ENCODE data around the gene S100A7A. TPM values are rescaled to one million over a fixed set of nuclear protein-coding genes. Genes with fewer than 3 reads are reported as not detected.

S100A7A gene
- polyA plus RNA-seq, 1 of the 3 experiments (the other 2 are of a cell fraction) = not detected

DNA sequence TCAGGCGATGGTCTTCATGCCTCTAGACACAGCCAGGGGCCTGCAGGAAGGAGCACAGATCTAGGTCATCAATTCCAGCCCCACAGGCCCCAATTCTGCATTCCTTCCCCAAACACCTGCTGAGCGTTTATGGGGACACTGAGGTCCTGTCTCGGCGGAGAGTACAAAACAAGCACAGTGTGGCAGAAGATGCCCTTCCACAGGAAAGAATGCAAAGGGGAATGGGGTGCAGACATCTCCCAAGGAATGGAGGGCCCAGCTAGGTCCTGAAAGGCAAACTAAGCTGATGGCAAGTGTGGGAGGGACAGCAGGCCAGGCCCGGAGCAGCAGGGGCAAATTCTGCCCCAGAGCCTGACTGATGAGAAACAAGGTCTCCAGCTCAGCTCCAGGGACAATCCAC is 21.9 kb upstream of the S100A7A start:
- Histone ChIP-seq H3K4me3 (ENCODE audit: low read depth in 2 of 2, low read length in 1 of 2) (no peak overlapping the region), H4K20me1 (ENCODE audit: insufficient read depth) (no peaks in the 10 kb centered on the region), H3K4me2 (no peak overlapping the region), H3F3A (replicated peaks; ENCODE audit: insufficient read depth) (no peaks in the 10 kb centered on the region), H3K9me2 (no peaks in the 10 kb centered on the region), H3K36me3 (replicated peaks in 1 of 2; ENCODE audit: control insufficient read depth in 1 of 2, insufficient read depth in 2 of 2, low read length in 1 of 2) (no peaks in the 10 kb centered on the region), H3K4me1 (ENCODE audit: control insufficient read depth in 1 of 2, insufficient read depth in 2 of 2, low read depth in 1 of 2, low read length in 1 of 2) (no peaks in the 10 kb centered on the region), H3K79me2 (ENCODE audit: insufficient read depth) (no peaks in the 10 kb centered on the region), H3K27me3 (ENCODE audit: insufficient read depth) (peaks cover 46% of the 10 kb centered on the region), H3K9me3 (no peaks in the 10 kb centered on the region), H3K27ac (ENCODE audit: low read depth in 2 of 2, low read length in 1 of 2) (no peak overlapping the region), H3K9ac (no peak overlapping the region), H2AFZ (ENCODE audit: low read depth) (no peak overlapping the region)
- ChIA-PET CTCF (no interaction called here), POLR2A (no interaction called here)
- DNase-seq = no peak
- WGBS (ENCODE audit: low lambda C conversion rate) = 20% methylated on average over 5 of the region's 5 CpGs
- no peak for TF ChIP-seq SMC3 (IDR thresholded peaks at IDR 0.05; ENCODE audit: low read depth, low read length)
- TF ChIP-seq FOSL2 (IDR thresholded peaks at IDR 0.05; ENCODE audit: borderline replicate concordance, low read depth) = no peak
- no peak for TF ChIP-seq GABPA (IDR thresholded peaks at IDR 0.05; ENCODE audit: low read depth)
- no peak for TF ChIP-seq NRF1 (IDR thresholded peaks at IDR 0.05; ENCODE audit: low read depth, low read length)
- TF ChIP-seq REST (IDR thresholded peaks at IDR 0.05; ENCODE audit: low read depth, low read length) = no peak
- no peak for TF ChIP-seq NFIC (IDR thresholded peaks at IDR 0.05; ENCODE audit: borderline replicate concordance)

DNA sequence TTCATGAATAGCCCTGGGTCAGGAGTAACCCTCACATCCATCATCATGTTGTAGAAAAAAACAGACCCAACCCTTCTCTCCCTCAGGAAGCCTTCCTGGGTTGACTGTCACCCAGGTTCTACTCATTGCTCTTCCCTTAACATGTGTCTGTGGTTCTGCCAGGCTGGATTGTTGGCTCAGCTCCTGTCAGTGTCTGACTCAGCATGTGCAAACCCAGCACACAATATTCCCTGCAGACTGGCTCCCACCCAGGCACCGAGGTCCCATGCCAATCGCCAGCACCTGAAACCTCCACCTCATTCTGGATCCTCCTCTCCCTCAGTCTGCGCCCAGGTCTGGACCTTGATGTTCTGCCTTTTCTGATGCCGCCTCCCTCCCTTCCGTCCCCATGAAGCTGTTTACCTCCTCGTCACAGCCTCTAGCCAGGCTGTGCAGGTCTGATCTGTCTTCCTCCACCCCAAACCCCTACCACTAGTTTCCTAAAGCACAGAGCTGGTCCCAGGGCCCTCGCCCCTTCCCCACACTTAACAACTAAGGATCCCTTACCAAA is 21.1 kb upstream of the S100A7A start:
- 16% methylated on average over 7 of the region's 7 CpGs for WGBS (ENCODE audit: low lambda C conversion rate)
- Histone ChIP-seq H3K4me1 (ENCODE audit: control insufficient read depth in 1 of 2, insufficient read depth in 2 of 2, low read depth in 1 of 2, low read length in 1 of 2) (no peaks in the 10 kb centered on the region), H3K9ac (no peak overlapping the region), H3K27me3 (ENCODE audit: insufficient read depth) (peaks cover 54% of the 10 kb centered on the region), H3K9me3 (no peaks in the 10 kb centered on the region), H3K4me3 (ENCODE audit: low read depth in 2 of 2, low read length in 1 of 2) (no peak overlapping the region), H2AFZ (ENCODE audit: low read depth) (no peak overlapping the region), H3K9me2 (no peaks in the 10 kb centered on the region), H3F3A (replicated peaks; ENCODE audit: insufficient read depth) (no peaks in the 10 kb centered on the region), H4K20me1 (ENCODE audit: insufficient read depth) (no peaks in the 10 kb centered on the region), H3K27ac (ENCODE audit: low read depth in 2 of 2, low read length in 1 of 2) (no peak overlapping the region), H3K79me2 (ENCODE audit: insufficient read depth) (no peaks in the 10 kb centered on the region), H3K4me2 (no peak overlapping the region), H3K36me3 (replicated peaks in 1 of 2; ENCODE audit: control insufficient read depth in 1 of 2, insufficient read depth in 2 of 2, low read length in 1 of 2) (no peaks in the 10 kb centered on the region)
- DNase-seq = no peak
- ChIA-PET POLR2A (interaction anchor here (0.6 kb wide), 1 partner anchor 460 kb away, joined by 3 read pairs; no protein-coding TSS in a partner anchor), CTCF (interaction anchor here (0.8 to 1.4 kb wide), 3 partner anchors 43 to 100 kb away, joined by 3 to 4 read pairs (median 4); no protein-coding TSS in a partner anchor)
- TF ChIP-seq, protein P1, sequence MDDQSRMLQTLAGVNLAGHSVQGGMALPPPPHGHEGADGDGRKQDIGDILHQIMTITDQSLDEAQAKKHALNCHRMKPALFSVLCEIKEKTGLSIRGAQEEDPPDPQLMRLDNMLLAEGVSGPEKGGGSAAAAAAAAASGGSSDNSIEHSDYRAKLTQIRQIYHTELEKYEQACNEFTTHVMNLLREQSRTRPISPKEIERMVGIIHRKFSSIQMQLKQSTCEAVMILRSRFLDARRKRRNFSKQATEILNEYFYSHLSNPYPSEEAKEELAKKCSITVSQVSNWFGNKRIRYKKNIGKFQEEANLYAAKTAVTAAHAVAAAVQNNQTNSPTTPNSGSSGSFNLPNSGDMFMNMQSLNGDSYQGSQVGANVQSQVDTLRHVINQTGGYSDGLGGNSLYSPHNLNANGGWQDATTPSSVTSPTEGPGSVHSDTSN (IDR thresholded peaks at IDR 0.05) = no peak
- TF ChIP-seq SIN3A (IDR thresholded peaks at IDR 0.05; ENCODE audit: borderline replicate concordance, low read depth, low read length) (no peak), CHD2 (IDR thresholded peaks at IDR 0.05; ENCODE audit: low read length, partially characterized antibody) (no peak), FOXJ3 (CRISPR knock-in tag; IDR thresholded peaks at IDR 0.05) (no peak), RFX5 (IDR thresholded peaks at IDR 0.05; ENCODE audit: low read length) (no peak), ELF1 (IDR thresholded peaks at IDR 0.05) (no peak), TCF12 (IDR thresholded peaks at IDR 0.05) (no peak), EP300 (IDR thresholded peaks at IDR 0.05; ENCODE audit: borderline replicate concordance in 1 of 2, low read depth in 1 of 2, low read length in 1 of 2) (no peak), JUND (IDR thresholded peaks at IDR 0.05) (no peak), RAD21 (IDR thresholded peaks at IDR 0.05; ENCODE audit: low read length) (no peak), EZH2phosphoT487 (IDR thresholded peaks at IDR 0.05; ENCODE audit: borderline replicate concordance, low read depth) (no peak), GABPA (IDR thresholded peaks at IDR 0.05; ENCODE audit: low read depth) (no peak), SMC3 (IDR thresholded peaks at IDR 0.05; ENCODE audit: low read depth, low read length) (no peak), FOXM1 (IDR thresholded peaks at IDR 0.05; ENCODE audit: low read depth) (no peak), NRF1 (IDR thresholded peaks at IDR 0.05; ENCODE audit: low read depth, low read length) (no peak), POLR2AphosphoS5 (IDR thresholded peaks at IDR 0.05; ENCODE audit: low read depth, low read length) (no peak), GATA2 (CRISPR knock-in tag; IDR thresholded peaks at IDR 0.05) (no peak), YY1 (IDR thresholded peaks at IDR 0.05; ENCODE audit: low read depth) (no peak)
- TF ChIP-seq, protein P2, sequence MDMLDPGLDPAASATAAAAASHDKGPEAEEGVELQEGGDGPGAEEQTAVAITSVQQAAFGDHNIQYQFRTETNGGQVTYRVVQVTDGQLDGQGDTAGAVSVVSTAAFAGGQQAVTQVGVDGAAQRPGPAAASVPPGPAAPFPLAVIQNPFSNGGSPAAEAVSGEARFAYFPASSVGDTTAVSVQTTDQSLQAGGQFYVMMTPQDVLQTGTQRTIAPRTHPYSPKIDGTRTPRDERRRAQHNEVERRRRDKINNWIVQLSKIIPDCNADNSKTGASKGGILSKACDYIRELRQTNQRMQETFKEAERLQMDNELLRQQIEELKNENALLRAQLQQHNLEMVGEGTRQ (IDR thresholded peaks at IDR 0.05; ENCODE audit: borderline replicate concordance, low read depth, low read length) = no peak
- TF ChIP-seq, protein P3, sequence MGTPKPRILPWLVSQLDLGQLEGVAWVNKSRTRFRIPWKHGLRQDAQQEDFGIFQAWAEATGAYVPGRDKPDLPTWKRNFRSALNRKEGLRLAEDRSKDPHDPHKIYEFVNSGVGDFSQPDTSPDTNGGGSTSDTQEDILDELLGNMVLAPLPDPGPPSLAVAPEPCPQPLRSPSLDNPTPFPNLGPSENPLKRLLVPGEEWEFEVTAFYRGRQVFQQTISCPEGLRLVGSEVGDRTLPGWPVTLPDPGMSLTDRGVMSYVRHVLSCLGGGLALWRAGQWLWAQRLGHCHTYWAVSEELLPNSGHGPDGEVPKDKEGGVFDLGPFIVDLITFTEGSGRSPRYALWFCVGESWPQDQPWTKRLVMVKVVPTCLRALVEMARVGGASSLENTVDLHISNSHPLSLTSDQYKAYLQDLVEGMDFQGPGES (IDR thresholded peaks at IDR 0.05; ENCODE audit: low read depth, low read length) = no peak
